Vagina (tissue), 2 donors: Measurements from ENCODE around the gene TNIK. TPM values are rescaled to one million over a fixed set of nuclear protein-coding genes. Genes with fewer than 3 reads are reported as not detected.

Experiments used
- DNase-seq, 2 donors: peaks; one replicate each; pipeline ENCODE4 v3.0.0-alpha.2; 2017; ENCODE audit errors: extremely low spot score in 2 of 2
- H3K27ac ChIP-seq: fragments of 200-600 bp; sonication (generic); one replicate; pipeline ENCODE4 v1.5.1; 2019
- H3K27me3 ChIP-seq: fragments of 200-600 bp; sonication (generic); one replicate; pipeline ENCODE4 v1.5.1; 2019
- H3K36me3 ChIP-seq, 2 donors: fragments of 200-600 bp; sonication (generic); one replicate each; pipeline ENCODE4 v1.5.1; 2017 to 2019
- H3K4me1 ChIP-seq: fragments of 200-600 bp; sonication (generic); one replicate; pipeline ENCODE4 v1.5.1; 2019
- H3K4me3 ChIP-seq, 2 donors: fragments of 200-600 bp; sonication (generic); 1 replicate in 1 of 2; 2 replicates in 1 of 2; pipeline ENCODE4 v1.5.1; 2016 to 2019
- H3K9me3 ChIP-seq: fragments of 200-600 bp; sonication (generic); one replicate; pipeline ENCODE4 v1.5.1; 2019
- POLR2A ChIP-seq, 2 donors: fragments of 450-650 bp; IDR thresholded peaks; one replicate each; pipeline ENCODE4 v1.6.1; 2017; ENCODE audit warnings: antibody characterized with exemption in 2 of 2, mild to moderate bottlenecking in 2 of 2, moderate library complexity in 2 of 2
- POLR2AphosphoS5 ChIP-seq, 2 donors: sonication (generic); formaldehyde crosslinking; IDR thresholded peaks; one replicate each; pipeline ENCODE4 v1.9.0; 2017; ENCODE audit warnings: antibody characterized with exemption in 2 of 2, mild to moderate bottlenecking in 2 of 2, low read depth in 1 of 2; ENCODE audit not compliant: insufficient read depth in 1 of 2
- intact Hi-C: fragments of 100-400 bp; cut with DNase I; formaldehyde crosslinking; loops from one replicate; pipeline ENCODE4 v1.15.1; 2023
- total RNA-seq: library from RNA; depleted of rRNA; stranded (reverse); fragments of >200 nt; gene quantifications from one replicate; pipeline ENCODE4 v1.2.3, GENCODE V29; 2016
- TF ChIP-seq, protein P1 (sequence below), 3 experiments: fragments of 450-650 bp in 2 of 3; fragments of 200-600 bp in 1 of 3; sonication (generic) in 1 of 3; IDR thresholded peaks; one replicate each; pipeline ENCODE4 v1.5.1; 2017 to 2019; ENCODE audit warnings: antibody characterized with exemption in 3 of 3, mild to moderate bottlenecking in 2 of 3, moderate library complexity in 2 of 3

Gene TNIK
- total RNA-seq, 1 donor from 2014 or later: 5.9 TPM

DNA sequence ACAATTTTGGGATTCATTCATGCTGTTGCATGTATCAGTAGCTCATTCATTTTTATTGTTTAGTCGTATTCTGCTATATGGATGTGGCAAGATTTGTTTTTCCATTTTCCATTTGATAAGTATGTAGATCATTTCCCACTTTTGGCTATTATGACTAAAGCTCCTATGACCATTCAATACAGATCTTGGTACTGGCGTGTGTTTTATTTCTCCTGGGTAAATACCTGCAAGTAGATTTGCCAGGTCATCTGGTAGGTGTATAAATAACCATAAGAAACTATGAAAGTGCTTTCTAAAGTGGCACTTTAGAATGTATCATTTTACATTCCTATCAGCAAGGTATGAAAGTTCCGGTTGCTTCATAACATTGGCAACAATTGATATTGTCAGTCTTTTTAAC, 124.6 kb downstream of the TNIK start:
- no peaks in the 10 kb centered on the region for H3K4me1 ChIP-seq
- no peaks in the 10 kb centered on the region for H3K36me3 ChIP-seq
- intact Hi-C loops: no loop called here
- no peak for DNase-seq
- no peak overlapping the region for H3K27ac ChIP-seq
- no peak overlapping the region for H3K4me3 ChIP-seq
- no peaks in the 10 kb centered on the region for H3K27me3 ChIP-seq
- H3K9me3 ChIP-seq: no peaks in the 10 kb centered on the region
- no peak for TF ChIP-seq POLR2A (IDR thresholded peaks at IDR 0.05)
- TF ChIP-seq, protein P1, sequence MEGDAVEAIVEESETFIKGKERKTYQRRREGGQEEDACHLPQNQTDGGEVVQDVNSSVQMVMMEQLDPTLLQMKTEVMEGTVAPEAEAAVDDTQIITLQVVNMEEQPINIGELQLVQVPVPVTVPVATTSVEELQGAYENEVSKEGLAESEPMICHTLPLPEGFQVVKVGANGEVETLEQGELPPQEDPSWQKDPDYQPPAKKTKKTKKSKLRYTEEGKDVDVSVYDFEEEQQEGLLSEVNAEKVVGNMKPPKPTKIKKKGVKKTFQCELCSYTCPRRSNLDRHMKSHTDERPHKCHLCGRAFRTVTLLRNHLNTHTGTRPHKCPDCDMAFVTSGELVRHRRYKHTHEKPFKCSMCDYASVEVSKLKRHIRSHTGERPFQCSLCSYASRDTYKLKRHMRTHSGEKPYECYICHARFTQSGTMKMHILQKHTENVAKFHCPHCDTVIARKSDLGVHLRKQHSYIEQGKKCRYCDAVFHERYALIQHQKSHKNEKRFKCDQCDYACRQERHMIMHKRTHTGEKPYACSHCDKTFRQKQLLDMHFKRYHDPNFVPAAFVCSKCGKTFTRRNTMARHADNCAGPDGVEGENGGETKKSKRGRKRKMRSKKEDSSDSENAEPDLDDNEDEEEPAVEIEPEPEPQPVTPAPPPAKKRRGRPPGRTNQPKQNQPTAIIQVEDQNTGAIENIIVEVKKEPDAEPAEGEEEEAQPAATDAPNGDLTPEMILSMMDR (IDR thresholded peaks at IDR 0.05): no peak
- no peak for TF ChIP-seq POLR2AphosphoS5 (IDR thresholded peaks at IDR 0.05; ENCODE audit: insufficient read depth in 1 of 2, low read depth in 1 of 2)

DNA sequence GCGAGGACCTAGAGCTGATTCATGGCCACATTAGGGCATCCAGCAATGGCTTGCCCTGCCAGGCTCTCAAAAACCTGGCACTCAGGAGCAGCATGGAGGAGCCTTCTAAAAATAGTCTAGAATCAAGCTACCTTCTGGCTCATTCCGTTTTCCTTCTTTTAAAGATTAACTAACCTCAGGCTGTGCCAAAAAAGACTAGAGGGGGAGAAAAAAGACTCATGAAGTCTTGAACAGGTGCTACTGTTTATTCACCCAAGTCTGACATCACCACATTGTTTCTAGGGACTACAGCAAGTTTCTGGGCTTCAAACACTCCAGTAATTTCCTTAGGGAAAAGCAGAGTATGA, 125.8 kb downstream of the TNIK start:
- H3K9me3 ChIP-seq: no peaks in the 10 kb centered on the region
- no peak overlapping the region for H3K4me3 ChIP-seq
- H3K27ac ChIP-seq: no peak overlapping the region
- intact Hi-C loops: no loop called here
- H3K4me1 ChIP-seq: no peaks in the 10 kb centered on the region
- no peaks in the 10 kb centered on the region for H3K27me3 ChIP-seq
- H3K36me3 ChIP-seq: no peaks in the 10 kb centered on the region
- DNase-seq: no peak
- TF ChIP-seq, protein P1 (IDR thresholded peaks at IDR 0.05): no peak
- TF ChIP-seq POLR2AphosphoS5 (IDR thresholded peaks at IDR 0.05; ENCODE audit: insufficient read depth in 1 of 2, low read depth in 1 of 2): no peak
- no peak for TF ChIP-seq POLR2A (IDR thresholded peaks at IDR 0.05)

DNA sequence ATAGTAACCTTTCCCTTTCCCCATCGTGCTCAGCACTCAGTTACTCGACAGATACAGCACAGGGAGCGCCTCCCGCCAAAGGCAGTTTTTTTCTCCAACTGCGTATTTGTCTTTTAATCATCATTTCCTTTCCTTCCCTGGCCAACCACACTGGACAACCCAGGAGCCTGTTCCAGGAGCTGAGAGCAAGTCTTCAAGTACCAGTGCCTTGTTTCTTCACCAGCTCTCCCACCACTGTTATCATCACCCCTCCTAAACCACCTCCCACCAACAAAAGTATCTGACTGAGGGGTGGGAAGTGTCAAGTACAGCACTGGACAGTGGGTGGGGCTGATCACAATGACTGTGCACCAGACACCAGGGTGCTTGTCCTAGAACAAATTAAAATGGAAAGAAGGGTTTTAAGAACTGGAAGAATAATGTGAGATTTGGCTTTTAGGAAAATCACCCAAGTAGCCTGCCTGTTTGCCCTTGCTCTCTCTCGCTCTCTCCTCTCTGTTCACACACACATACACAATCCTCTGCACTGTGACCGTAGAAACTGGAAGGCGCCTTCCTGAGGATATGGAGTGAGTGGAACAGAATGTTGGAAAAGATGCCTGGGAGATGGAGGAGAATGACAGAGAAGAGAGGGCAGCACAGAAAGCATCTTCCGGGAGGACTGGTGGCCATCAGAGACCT, 126.3 kb downstream of the TNIK start:
- intact Hi-C loops: no loop called here
- no peak for TF ChIP-seq POLR2AphosphoS5 (IDR thresholded peaks at IDR 0.05; ENCODE audit: insufficient read depth in 1 of 2, low read depth in 1 of 2)
- TF ChIP-seq, protein P1 (IDR thresholded peaks at IDR 0.05): no peak
- no peak for TF ChIP-seq POLR2A (IDR thresholded peaks at IDR 0.05)
- Histone ChIP-seq H3K27me3 (no peaks in the 10 kb centered on the region), H3K27ac (no peak overlapping the region), H3K36me3 (no peaks in the 10 kb centered on the region), H3K4me1 (peaks cover 4% of the 10 kb centered on the region), H3K4me3 (no peak overlapping the region), H3K9me3 (no peaks in the 10 kb centered on the region)
- no peak for DNase-seq

DNA sequence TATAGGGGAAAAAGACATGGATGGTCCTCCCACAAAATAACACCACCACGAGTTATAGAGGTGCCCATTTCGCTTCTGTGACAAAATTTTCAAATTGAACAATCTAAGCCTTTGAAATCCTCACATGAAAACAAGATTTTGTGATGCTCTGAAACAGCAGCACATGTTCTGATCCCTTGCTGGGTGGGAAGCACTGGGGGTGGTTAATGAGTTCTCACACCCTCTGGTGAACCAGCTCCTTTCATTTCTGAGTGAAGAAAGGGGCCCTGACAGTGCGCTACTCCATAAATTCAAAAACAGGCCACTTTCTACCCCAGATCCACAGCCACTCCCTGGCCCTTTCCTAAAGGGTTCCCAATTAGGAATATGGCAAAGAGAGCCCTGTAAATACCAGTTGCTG, 129.3 kb downstream of the TNIK start:
- H3K27me3 ChIP-seq: no peaks in the 10 kb centered on the region
- no peak for TF ChIP-seq POLR2A (IDR thresholded peaks at IDR 0.05)
- TF ChIP-seq, protein P1 (IDR thresholded peaks at IDR 0.05): no peak
- TF ChIP-seq POLR2AphosphoS5 (IDR thresholded peaks at IDR 0.05; ENCODE audit: insufficient read depth in 1 of 2, low read depth in 1 of 2): no peak
- H3K36me3 ChIP-seq: no peaks in the 10 kb centered on the region
- H3K4me1 ChIP-seq: peaks cover 13% of the 10 kb centered on the region
- intact Hi-C loops: no loop called here
- H3K9me3 ChIP-seq: no peaks in the 10 kb centered on the region
- no peak overlapping the region for H3K4me3 ChIP-seq
- DNase-seq: no peak
- no peak overlapping the region for H3K27ac ChIP-seq

DNA sequence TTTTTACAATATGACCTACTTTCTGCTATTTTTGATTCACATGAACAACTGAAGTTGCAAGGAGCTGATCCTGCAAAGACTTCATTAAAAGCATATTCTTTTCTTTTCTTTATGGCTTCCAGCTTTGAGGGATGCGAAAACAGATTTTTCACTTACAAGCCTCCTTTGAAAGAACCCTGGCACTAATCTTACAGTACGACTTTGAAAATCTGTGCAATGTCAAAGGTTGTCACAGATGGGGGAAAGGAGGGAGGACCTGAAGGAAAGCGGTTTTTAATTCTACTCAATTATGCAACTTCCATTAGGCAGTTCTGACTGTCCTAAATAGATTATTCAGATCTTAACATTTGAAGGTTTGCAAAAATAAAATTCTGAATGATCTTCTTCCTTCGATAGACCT, 130.5 kb downstream of the TNIK start:
- H3K36me3 ChIP-seq: no peaks in the 10 kb centered on the region
- peaks cover 13% of the 10 kb centered on the region for H3K4me1 ChIP-seq
- H3K9me3 ChIP-seq: no peaks in the 10 kb centered on the region
- intact Hi-C loops: no loop called here
- DNase-seq: no peak
- no peak overlapping the region for H3K27ac ChIP-seq
- H3K4me3 ChIP-seq: no peak overlapping the region
- H3K27me3 ChIP-seq: no peaks in the 10 kb centered on the region
- TF ChIP-seq, protein P1 (IDR thresholded peaks at IDR 0.05): no peak
- no peak for TF ChIP-seq POLR2A (IDR thresholded peaks at IDR 0.05)
- TF ChIP-seq POLR2AphosphoS5 (IDR thresholded peaks at IDR 0.05; ENCODE audit: insufficient read depth in 1 of 2, low read depth in 1 of 2): no peak
